Right lobe of liver (tissue), 6 donors: ENCODE results near the gene SNX10. TPM values are rescaled to one million over a fixed set of nuclear protein-coding genes. Genes with fewer than 3 reads are reported as not detected.

Experiments
- ATAC-seq, 4 donors: fragments of 200-7000 bp; cut with Tn5 transposase; one replicate each; pipeline ENCODE4 v1.9.1; 2020; ENCODE audit warnings: mild to moderate bottlenecking in 4 of 4, moderate library complexity in 4 of 4
- DNase-seq, 3 donors: peaks; one replicate each; pipeline ENCODE4 v3.0.0-alpha.2; 2020
- H3K27ac ChIP-seq, 3 donors: fragments of 200-600 bp; one replicate each; pipeline ENCODE4 v1.8.0; 2022
- H3K27me3 ChIP-seq, 2 donors: fragments of 200-600 bp; one replicate each; pipeline ENCODE4 v1.8.0; 2022
- H3K36me3 ChIP-seq, 4 donors: fragments of 200-600 bp; sonication (generic) in 1 of 4; one replicate each; pipeline versions ENCODE4 v1.5.1 to v1.8.0; 2017 to 2022; ENCODE audit warnings: control low read depth in 1 of 4
- H3K4me1 ChIP-seq, 4 donors: fragments of 200-600 bp; sonication (generic) in 1 of 4; one replicate each; pipeline versions ENCODE4 v1.5.1 to v1.8.0; 2017 to 2022; ENCODE audit warnings: control low read depth in 1 of 4
- H3K4me3 ChIP-seq, 3 donors: fragments of 200-600 bp; one replicate each; pipeline ENCODE4 v1.8.0; 2022
- H3K9me3 ChIP-seq, 4 donors: fragments of 200-600 bp; sonication (generic) in 1 of 4; one replicate each; pipeline versions ENCODE4 v1.5.1 to v1.8.0; 2017 to 2022; ENCODE audit warnings: control low read depth in 1 of 4
- POLR2A ChIP-seq: fragments of 450-650 bp; IDR thresholded peaks from one replicate; pipeline ENCODE4 v1.6.1; 2017; ENCODE audit warnings: antibody characterized with exemption, mild to moderate bottlenecking
- WGBS: methylation state at CpG from one replicate; pipeline ENCODE4 v1.1.6; 2018; ENCODE audit warnings: low coverage, low lambda C conversion rate; ENCODE audit not compliant: insufficient coverage; ENCODE audit errors: missing lambda C conversion rate; 5-methylcytosine and 5-hydroxymethylcytosine counted together
- intact Hi-C, 2 donors: fragments of 100-400 bp; cut with DNase I; formaldehyde crosslinking; loops; one replicate each; pipeline versions ENCODE4 v1.11.2 to v1.14.1; 2022
- total RNA-seq, 6 experiments: library from RNA; depleted of rRNA in 2 of 6; stranded (reverse); fragments of >200 nt in 2 of 6; fragmentation: NEBNext Ultra II Directional in 3 of 6; extraction: Animal tissue kit (Norgen Biotek cat#: 25700) in 3 of 6; gene quantifications; one replicate each; pipeline versions ENCODE4 v1.1.0 to v1.2.4, GENCODE V29; 2016 to 2023
- TF ChIP-seq, protein P1 (sequence below), 4 donors: fragments of 200-600 bp in 3 of 4; fragments of 450-650 bp in 1 of 4; IDR thresholded peaks; one replicate each; pipeline versions ENCODE4 v1.5.1 to v1.8.0; 2016 to 2022; ENCODE audit warnings: antibody characterized with exemption in 4 of 4, mild to moderate bottlenecking in 2 of 4
- donor health status: DM: no; HTN: yes; CAD: no.
- donor health status: DM: no; HTN: no; CAD: no.
- donor health status: DM: no; HTN: no; CAD: no.
- donor health status: DM: no; HTN: yes; CAD: no.
- donor health status: DM: no; HTN: yes; CAD: no.

The SNX10 gene
- total RNA-seq, 6 experiments from 2014 or later: 10.1 to 59.0 (median 37.7) TPM

DNA sequence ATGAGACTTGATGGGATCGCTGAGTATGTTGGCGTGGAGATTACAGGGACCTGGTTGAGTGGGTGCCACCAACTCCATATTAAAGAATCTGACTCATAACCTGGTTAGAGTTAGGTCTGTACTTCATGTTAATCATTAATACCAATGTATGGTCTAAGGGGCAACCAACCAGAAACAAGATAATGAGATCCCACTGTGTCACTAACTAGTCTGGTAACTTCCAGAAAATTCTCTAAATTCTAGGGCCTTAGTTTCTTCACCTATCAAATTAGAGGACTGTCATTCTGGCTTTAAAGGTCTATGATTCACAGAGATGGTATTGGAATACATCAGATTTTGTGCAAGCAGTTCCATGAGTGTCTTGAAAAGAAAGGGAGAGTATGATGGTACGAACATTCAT, 102.2 kb downstream of the SNX10 start:
- Histone ChIP-seq H3K4me1 (peaks cover 0 to 3% (median 0%) of the 10 kb centered on the region in 4 donors), H3K27me3 (no peaks in the 10 kb centered on the region), H3K4me3 (no peak overlapping the region), H3K36me3 (no peaks in the 10 kb centered on the region), H3K9me3 (no peaks in the 10 kb centered on the region), H3K27ac (no peak overlapping the region)
- no peak for ATAC-seq
- intact Hi-C loops: no loop called here
- TF ChIP-seq, protein P1, sequence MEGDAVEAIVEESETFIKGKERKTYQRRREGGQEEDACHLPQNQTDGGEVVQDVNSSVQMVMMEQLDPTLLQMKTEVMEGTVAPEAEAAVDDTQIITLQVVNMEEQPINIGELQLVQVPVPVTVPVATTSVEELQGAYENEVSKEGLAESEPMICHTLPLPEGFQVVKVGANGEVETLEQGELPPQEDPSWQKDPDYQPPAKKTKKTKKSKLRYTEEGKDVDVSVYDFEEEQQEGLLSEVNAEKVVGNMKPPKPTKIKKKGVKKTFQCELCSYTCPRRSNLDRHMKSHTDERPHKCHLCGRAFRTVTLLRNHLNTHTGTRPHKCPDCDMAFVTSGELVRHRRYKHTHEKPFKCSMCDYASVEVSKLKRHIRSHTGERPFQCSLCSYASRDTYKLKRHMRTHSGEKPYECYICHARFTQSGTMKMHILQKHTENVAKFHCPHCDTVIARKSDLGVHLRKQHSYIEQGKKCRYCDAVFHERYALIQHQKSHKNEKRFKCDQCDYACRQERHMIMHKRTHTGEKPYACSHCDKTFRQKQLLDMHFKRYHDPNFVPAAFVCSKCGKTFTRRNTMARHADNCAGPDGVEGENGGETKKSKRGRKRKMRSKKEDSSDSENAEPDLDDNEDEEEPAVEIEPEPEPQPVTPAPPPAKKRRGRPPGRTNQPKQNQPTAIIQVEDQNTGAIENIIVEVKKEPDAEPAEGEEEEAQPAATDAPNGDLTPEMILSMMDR (IDR thresholded peaks at IDR 0.05): no peak
- no peak for TF ChIP-seq POLR2A
- no peak for DNase-seq
- 93% methylated on average over 2 of the region's 3 CpGs for WGBS

DNA sequence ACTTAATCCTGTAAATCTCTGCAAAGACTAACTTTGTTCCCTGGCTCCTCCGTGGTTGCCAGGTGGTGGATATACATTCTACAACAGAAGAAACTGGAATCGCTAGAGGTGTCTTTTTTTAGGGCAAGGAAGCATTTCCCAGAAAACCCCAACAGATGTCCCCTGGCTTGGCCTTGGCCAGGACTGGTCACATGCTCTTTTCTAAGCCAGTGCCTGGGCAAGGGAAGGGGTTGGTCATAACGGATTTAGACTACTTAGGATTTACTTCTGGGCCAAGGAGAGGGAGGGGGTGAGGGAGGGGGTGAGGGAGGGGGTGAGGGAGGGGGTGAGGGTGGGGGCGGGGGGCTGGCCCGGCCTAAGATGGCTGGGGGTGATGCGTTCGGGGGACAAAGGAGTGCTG, 105.7 kb downstream of the SNX10 start:
- no peak for DNase-seq
- Histone ChIP-seq H3K4me1 (peaks cover 0 to 3% (median 0%) of the 10 kb centered on the region in 4 donors), H3K36me3 (no peaks in the 10 kb centered on the region), H3K27me3 (no peaks in the 10 kb centered on the region), H3K27ac (no peak overlapping the region), H3K4me3 (no peak overlapping the region), H3K9me3 (no peaks in the 10 kb centered on the region)
- WGBS: 47% methylated on average over 7 of the region's 7 CpGs
- no peak for ATAC-seq
- TF ChIP-seq POLR2A: no peak
- TF ChIP-seq, protein P1 (IDR thresholded peaks at IDR 0.05): no peak
- intact Hi-C loops: no loop called here

DNA sequence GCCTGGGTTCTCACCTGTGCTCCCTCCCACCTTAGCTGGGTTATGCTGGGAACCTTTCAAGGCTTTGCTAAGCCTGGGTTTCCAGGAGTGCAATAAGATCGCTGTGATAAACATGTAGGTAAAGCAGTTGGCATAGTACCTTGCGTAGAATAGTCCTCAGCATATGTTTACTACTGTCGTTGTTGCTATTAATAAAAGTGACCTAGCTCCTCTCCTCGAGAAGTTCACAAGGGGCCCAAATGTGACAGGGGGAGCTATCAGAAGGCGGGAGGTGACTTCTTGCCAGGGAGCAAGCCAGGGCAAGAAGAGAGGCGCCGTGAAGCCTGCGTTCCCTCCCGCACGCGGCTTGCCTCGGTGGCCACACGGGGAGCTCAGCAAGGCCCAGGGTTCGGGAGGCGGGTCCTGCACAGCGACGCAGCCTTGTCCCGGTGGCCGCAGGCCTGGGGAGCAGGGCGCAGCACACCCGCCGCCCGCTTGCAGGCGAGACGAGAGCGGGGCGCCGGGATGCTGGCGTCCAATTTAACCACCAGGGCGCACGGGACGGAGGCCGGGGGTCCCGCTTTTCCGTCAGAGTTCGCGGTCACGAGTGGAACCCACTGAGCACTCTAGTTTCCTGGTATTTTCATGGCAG, 106.2 kb downstream of the SNX10 start:
- Histone ChIP-seq H3K4me3 (peak overlapping the region; percentile 42 to 54 (median 50)), H3K9me3 (no peaks in the 10 kb centered on the region), H3K36me3 (no peaks in the 10 kb centered on the region), H3K27me3 (no peaks in the 10 kb centered on the region), H3K27ac (peak overlapping the region in 1 of 3 donors; percentile 69), H3K4me1 (peaks cover 0 to 3% (median 0%) of the 10 kb centered on the region in 4 donors)
- intact Hi-C loops: no loop called here
- WGBS: 20% methylated on average over 7 of the region's 38 CpGs
- TF ChIP-seq POLR2A: no peak
- TF ChIP-seq, protein P1 (IDR thresholded peaks at IDR 0.05): no peak
- ATAC-seq: peak; percentile 50 to 60 (median 59)
- peak in 2 of 3 donors; percentile 50 to 51 for DNase-seq

DNA sequence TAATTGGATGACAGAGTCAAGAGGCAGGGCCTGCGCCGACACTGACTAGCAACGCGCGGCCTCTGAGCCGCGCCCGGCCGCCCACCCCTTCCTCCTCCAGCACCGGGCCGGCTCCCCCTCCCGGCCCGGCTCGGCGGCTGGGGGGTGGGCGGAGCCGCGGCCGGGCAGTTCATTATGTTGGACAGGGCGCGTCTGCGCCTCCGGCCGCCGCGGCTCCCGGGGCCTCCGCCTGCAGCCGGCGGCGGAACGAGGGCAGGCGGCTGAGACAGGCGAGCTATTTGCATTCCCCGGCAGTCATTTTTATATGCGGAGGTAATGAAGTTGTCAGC, 106.7 kb downstream of the SNX10 start:
- no peaks in the 10 kb centered on the region for H3K27me3 ChIP-seq
- intact Hi-C loops: no loop called here
- peak; percentile 84 to 90 (median 88) for ATAC-seq
- peak overlapping the region in 1 of 3 donors; percentile 69 for H3K27ac ChIP-seq
- TF ChIP-seq, protein P1 (IDR thresholded peaks at IDR 0.05): no peak
- peak; percentile 23 for TF ChIP-seq POLR2A
- H3K4me1 ChIP-seq: peaks cover 0 to 3% (median 0%) of the 10 kb centered on the region in 4 donors
- WGBS: no CpG with 5 or more reads among the region's 36 CpGs
- H3K36me3 ChIP-seq: no peaks in the 10 kb centered on the region
- no peaks in the 10 kb centered on the region for H3K9me3 ChIP-seq
- peak; percentile 54 to 69 (median 58) for DNase-seq
- H3K4me3 ChIP-seq: peak overlapping the region; percentile 42 to 54 (median 50)
